ENCODE data around the gene CKMT1A.
"Not testable (repeated sequence)": the region's sequence is repeated elsewhere in the genome, so short reads cannot be mapped to it uniquely, and the experiment has no call there.

DNA sequence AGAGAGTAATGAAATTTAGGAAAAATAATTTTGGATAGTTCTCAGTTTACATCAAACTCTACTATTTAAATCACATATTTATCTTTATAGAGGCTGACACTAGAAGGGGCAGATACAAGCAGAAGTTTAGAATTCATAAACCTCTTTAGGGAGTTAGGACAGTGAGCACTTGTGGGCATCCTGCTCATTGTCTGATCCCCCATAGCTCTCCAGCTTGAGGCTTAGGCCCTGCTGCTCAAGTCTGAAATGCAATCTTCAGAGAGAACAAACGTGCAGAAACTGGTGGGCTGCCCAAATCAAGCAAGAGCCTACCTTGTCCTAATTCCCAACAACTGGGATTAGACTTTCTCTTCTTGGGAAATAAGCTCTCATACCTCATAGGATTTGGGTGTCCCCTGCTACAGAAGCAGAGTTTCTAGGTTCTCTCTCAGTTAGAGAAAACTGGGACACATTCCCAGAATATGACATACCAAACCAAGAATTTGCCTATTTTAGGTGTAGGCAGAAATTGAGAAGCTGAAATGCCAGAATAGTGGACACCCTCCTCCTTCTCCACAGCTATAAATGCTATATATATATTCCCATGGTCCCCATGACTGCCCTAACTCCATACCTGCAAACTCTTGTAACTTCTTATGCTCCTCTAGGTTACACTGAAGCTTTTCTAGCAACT is 34.5 kb downstream of the CKMT1A start:
- TF ChIP-seq, protein P1, sequence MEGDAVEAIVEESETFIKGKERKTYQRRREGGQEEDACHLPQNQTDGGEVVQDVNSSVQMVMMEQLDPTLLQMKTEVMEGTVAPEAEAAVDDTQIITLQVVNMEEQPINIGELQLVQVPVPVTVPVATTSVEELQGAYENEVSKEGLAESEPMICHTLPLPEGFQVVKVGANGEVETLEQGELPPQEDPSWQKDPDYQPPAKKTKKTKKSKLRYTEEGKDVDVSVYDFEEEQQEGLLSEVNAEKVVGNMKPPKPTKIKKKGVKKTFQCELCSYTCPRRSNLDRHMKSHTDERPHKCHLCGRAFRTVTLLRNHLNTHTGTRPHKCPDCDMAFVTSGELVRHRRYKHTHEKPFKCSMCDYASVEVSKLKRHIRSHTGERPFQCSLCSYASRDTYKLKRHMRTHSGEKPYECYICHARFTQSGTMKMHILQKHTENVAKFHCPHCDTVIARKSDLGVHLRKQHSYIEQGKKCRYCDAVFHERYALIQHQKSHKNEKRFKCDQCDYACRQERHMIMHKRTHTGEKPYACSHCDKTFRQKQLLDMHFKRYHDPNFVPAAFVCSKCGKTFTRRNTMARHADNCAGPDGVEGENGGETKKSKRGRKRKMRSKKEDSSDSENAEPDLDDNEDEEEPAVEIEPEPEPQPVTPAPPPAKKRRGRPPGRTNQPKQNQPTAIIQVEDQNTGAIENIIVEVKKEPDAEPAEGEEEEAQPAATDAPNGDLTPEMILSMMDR (conservative IDR thresholded peaks at IDR 0.05 in 1 of 2, IDR thresholded peaks at IDR 0.05 in 1 of 2; ENCODE audit: extremely low read depth in 1 of 2, insufficient read depth in 1 of 2, low read depth in 1 of 2, low read length in 2 of 2), result not testable (repeated sequence)
- not testable (repeated sequence) for TF ChIP-seq EZH2 (IDR thresholded peaks at IDR 0.05; ENCODE audit: borderline replicate concordance, low read length)
